ENCODE results near the gene IGFL3. TPM values are rescaled to one million over a fixed set of nuclear protein-coding genes. Genes with fewer than 3 reads are reported as not detected.

IGFL3 gene
- total RNA-seq, 2 donors from 2014 or later = not detected

DNA sequence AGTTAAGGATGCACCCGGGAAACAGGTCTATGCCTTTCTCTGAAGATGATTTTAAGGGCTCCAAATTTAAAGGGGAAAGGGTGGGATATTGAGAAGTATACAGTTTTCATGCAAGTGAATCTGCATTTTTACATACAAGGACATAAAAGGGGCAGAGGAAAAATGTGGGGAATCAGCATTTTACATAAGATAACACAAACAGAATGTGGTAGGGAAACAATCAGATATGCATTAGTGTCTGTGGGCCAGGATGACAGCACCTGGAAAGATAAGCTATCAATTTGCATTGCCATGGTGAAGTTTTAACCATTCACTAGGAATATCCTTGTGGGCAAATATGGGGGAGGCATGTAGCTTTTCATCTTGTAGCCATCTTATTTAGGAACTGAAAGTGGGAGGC is 24.1 kb downstream of the IGFL3 start:
- TF ChIP-seq CTCF (IDR thresholded peaks at IDR 0.05) = no peak
- no peaks in the 10 kb centered on the region for H3K36me3 ChIP-seq
- H3K27ac ChIP-seq = no peak overlapping the region
- no peak overlapping the region for H3K4me3 ChIP-seq
- H3K4me1 ChIP-seq = no peaks in the 10 kb centered on the region
- intact Hi-C loops (cut with DNase I) = no loop called here
- no peaks in the 10 kb centered on the region for H3K9me3 ChIP-seq
- H3K27me3 ChIP-seq = no peaks in the 10 kb centered on the region
- DNase-seq = no peak
- H3K9ac ChIP-seq (ENCODE audit: low read depth in 2 of 2, low read length in 2 of 2) = no peak overlapping the region

GRCh38 chr19:46090444-46090843 is 34.0 kb downstream of the IGFL3 start:
- no peak for TF ChIP-seq CTCF (IDR thresholded peaks at IDR 0.05)
- H3K4me1 ChIP-seq = no peaks in the 10 kb centered on the region
- H3K27me3 ChIP-seq = peaks cover 8% of the 10 kb centered on the region
- no peak overlapping the region for H3K27ac ChIP-seq
- no peak overlapping the region for H3K9ac ChIP-seq (ENCODE audit: low read depth in 2 of 2, low read length in 2 of 2)
- H3K9me3 ChIP-seq = no peaks in the 10 kb centered on the region
- H3K4me3 ChIP-seq = no peak overlapping the region
- no peak for DNase-seq
- intact Hi-C loops (cut with DNase I) = no loop called here
- H3K36me3 ChIP-seq = no peaks in the 10 kb centered on the region

GRCh38 chr19:46089432-46089831 is 35.1 kb downstream of the IGFL3 start:
- H3K27ac ChIP-seq = no peak overlapping the region
- no peaks in the 10 kb centered on the region for H3K9me3 ChIP-seq
- H3K36me3 ChIP-seq = no peaks in the 10 kb centered on the region
- no peak for DNase-seq
- TF ChIP-seq CTCF (IDR thresholded peaks at IDR 0.05) = no peak
- no peaks in the 10 kb centered on the region for H3K4me1 ChIP-seq
- H3K9ac ChIP-seq (ENCODE audit: low read depth in 2 of 2, low read length in 2 of 2) = no peak overlapping the region
- intact Hi-C loops (cut with DNase I) = no loop called here
- no peak overlapping the region for H3K4me3 ChIP-seq
- H3K27me3 ChIP-seq = peaks cover 8% of the 10 kb centered on the region

DNA sequence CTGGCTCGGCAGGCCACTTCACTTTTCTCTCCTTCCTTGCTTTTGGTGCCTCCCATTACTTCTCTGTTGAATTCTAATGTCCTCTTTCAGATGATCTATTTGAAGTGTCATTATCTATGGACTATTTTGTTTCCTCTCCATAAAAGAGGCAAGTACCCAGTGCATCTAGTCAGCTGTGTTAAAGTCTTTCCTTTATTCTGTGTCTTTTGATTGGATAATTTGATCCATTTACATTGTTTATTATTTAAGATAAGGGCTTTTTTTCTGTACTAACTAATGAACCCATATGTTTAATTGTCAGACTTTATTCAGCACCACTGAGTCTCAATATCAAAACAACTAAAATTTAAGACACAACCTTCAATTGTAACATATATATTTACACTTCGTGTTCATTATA is 36.4 kb downstream of the IGFL3 start:
- Histone ChIP-seq H3K27ac (no peak overlapping the region), H3K27me3 (peaks cover 8% of the 10 kb centered on the region), H3K36me3 (no peaks in the 10 kb centered on the region), H3K4me1 (no peaks in the 10 kb centered on the region), H3K4me3 (no peak overlapping the region), H3K9me3 (no peaks in the 10 kb centered on the region), H3K9ac (ENCODE audit: low read depth in 2 of 2, low read length in 2 of 2) (no peak overlapping the region)
- no peak for DNase-seq
- no peak for TF ChIP-seq CTCF (IDR thresholded peaks at IDR 0.05)
- intact Hi-C loops (cut with DNase I) = no loop called here

DNA sequence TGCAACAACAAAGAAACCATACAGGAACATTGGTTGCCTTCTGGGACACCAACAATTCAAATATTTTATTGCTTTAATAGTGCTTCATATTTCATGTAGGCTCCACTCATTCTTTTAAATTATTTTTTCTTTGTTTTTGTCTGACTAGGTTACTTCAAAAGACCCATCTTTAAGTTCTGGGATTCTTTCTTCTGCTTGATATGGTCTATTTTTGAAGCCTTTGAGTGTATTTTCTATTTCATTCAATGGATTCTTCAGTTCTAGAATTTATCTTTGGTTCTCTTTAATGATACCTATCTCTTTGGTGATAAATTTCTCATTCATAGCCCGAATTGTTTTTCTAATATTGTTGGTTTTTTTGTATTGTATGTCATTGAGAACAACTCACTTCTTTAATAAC is 38.6 kb downstream of the IGFL3 start:
- no peak overlapping the region for H3K27ac ChIP-seq

More for the DNA sequence above, 38.6 kb downstream of the IGFL3 start:
- no peaks in the 10 kb centered on the region for H3K27me3 ChIP-seq
- no peak for TF ChIP-seq CTCF (IDR thresholded peaks at IDR 0.05)
- H3K9me3 ChIP-seq = no peaks in the 10 kb centered on the region
- H3K4me1 ChIP-seq = no peaks in the 10 kb centered on the region
- H3K36me3 ChIP-seq = no peaks in the 10 kb centered on the region
- no peak overlapping the region for H3K4me3 ChIP-seq
- no peak for DNase-seq
- intact Hi-C loops (cut with DNase I) = no loop called here
- H3K9ac ChIP-seq (ENCODE audit: low read depth in 2 of 2, low read length in 2 of 2) = no peak overlapping the region

Data from colonic mucosa (tissue), 4 donors.